Measurements from ENCODE around the gene GGCT.
"Not testable (repeated sequence)": the region's sequence is repeated elsewhere in the genome, so short reads cannot be mapped to it uniquely, and the experiment has no call there.

The GGCT gene

GRCh38 chr7:30487371-30487770 lies 17.3 kb downstream of the GGCT start:
- ChIA-PET POLR2A (no interaction called here), CTCF (no interaction called here)

DNA sequence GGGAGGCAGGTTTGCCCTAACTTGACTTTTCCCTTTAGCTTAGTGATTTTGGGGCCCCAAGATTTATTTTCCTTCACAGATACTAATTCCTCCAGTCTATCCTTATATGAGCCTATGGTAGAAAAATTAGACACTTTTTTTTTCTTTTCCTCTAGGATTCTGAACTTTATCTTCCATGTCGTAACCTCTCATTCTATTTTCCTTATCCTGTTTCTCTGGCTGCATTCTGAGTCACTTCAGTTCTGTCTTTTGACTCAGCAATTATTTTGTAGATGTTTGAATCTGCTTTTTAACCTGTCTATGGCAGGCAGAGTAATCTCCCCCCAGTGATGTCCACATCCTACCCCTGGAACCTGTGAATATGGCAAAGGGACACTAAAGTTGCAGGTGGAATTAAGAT lies 19.0 kb downstream of the GGCT start:
- no peak for TF ChIP-seq ZNF2 (tag by site-specific recombination; IDR thresholded peaks at IDR 0.05)
- no peaks in the 10 kb centered on the region for H3K36me3 ChIP-seq (ENCODE audit: control insufficient read depth in 2 of 2, insufficient read depth in 1 of 2, low read length in 2 of 2)
- no peaks in the 10 kb centered on the region for H3K4me1 ChIP-seq (ENCODE audit: control insufficient read depth, insufficient read depth, low read length)
- POLR2A ChIA-PET: no interaction called here
- H3K27ac ChIP-seq (ENCODE audit: extremely low read depth, low read depth, low read length): no peak overlapping the region
- H3K9me3 ChIP-seq (ENCODE audit: control insufficient read depth, insufficient read depth, low read depth, low read length): no peaks in the 10 kb centered on the region
- CTCF ChIA-PET: no interaction called here
- H3K4me3 ChIP-seq (ENCODE audit: low read depth, low read length): no peak overlapping the region

More at GRCh38 chr7:30487371-30487770, 17.3 kb downstream of the GGCT start:
- Histone ChIP-seq H3K4me1 (ENCODE audit: control insufficient read depth, insufficient read depth, low read length) (no peaks in the 10 kb centered on the region), H3K27ac (ENCODE audit: extremely low read depth, low read depth, low read length) (no peak overlapping the region), H3K36me3 (ENCODE audit: control insufficient read depth in 2 of 2, insufficient read depth in 1 of 2, low read length in 2 of 2) (no peaks in the 10 kb centered on the region), H3K9me3 (ENCODE audit: control insufficient read depth, insufficient read depth, low read depth, low read length) (no peaks in the 10 kb centered on the region), H3K4me3 (ENCODE audit: low read depth, low read length) (no peak overlapping the region)
- TF ChIP-seq ZNF600 (tag by site-specific recombination; IDR thresholded peaks at IDR 0.05) (no peak), ZBTB11 (tag by site-specific recombination; conservative IDR thresholded peaks at IDR 0.05; ENCODE audit: low read depth) (no peak), ZNF274 (IDR thresholded peaks at IDR 0.05; ENCODE audit: low read length) (no peak), ZNF274 (tag by site-specific recombination; IDR thresholded peaks at IDR 0.05; ENCODE audit: borderline replicate concordance) (no peak), ZNF521 (tag by site-specific recombination; IDR thresholded peaks at IDR 0.05) (no peak), ZNF239 (tag by site-specific recombination; IDR thresholded peaks at IDR 0.05) (no peak), ZNF623 (tag by site-specific recombination; IDR thresholded peaks at IDR 0.05) (no peak), HOXA7 (CRISPR knock-in tag; IDR thresholded peaks at IDR 0.05; ENCODE audit: borderline replicate concordance) (no peak), ZNF140 (tag by site-specific recombination; IDR thresholded peaks at IDR 0.05) (no peak), ZNF837 (tag by site-specific recombination; IDR thresholded peaks at IDR 0.05) (no peak), PRDM1 (tag by site-specific recombination; IDR thresholded peaks at IDR 0.05) (no peak), ZNF37A (tag by site-specific recombination; IDR thresholded peaks at IDR 0.05) (no peak)
- TF ChIP-seq, protein P1, sequence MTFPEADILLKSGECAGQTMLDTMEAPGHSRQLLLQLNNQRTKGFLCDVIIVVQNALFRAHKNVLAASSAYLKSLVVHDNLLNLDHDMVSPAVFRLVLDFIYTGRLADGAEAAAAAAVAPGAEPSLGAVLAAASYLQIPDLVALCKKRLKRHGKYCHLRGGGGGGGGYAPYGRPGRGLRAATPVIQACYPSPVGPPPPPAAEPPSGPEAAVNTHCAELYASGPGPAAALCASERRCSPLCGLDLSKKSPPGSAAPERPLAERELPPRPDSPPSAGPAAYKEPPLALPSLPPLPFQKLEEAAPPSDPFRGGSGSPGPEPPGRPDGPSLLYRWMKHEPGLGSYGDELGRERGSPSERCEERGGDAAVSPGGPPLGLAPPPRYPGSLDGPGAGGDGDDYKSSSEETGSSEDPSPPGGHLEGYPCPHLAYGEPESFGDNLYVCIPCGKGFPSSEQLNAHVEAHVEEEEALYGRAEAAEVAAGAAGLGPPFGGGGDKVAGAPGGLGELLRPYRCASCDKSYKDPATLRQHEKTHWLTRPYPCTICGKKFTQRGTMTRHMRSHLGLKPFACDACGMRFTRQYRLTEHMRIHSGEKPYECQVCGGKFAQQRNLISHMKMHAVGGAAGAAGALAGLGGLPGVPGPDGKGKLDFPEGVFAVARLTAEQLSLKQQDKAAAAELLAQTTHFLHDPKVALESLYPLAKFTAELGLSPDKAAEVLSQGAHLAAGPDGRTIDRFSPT (tag by site-specific recombination; IDR thresholded peaks at IDR 0.05): no peak
- TF ChIP-seq, protein P2, sequence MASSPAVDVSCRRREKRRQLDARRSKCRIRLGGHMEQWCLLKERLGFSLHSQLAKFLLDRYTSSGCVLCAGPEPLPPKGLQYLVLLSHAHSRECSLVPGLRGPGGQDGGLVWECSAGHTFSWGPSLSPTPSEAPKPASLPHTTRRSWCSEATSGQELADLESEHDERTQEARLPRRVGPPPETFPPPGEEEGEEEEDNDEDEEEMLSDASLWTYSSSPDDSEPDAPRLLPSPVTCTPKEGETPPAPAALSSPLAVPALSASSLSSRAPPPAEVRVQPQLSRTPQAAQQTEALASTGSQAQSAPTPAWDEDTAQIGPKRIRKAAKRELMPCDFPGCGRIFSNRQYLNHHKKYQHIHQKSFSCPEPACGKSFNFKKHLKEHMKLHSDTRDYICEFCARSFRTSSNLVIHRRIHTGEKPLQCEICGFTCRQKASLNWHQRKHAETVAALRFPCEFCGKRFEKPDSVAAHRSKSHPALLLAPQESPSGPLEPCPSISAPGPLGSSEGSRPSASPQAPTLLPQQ (tag by site-specific recombination; IDR thresholded peaks at IDR 0.05): no peak

- POLR2A ChIA-PET; CTCF ChIA-PET; H3K9me3 ChIP-seq (ENCODE audit: control insufficient read depth, insufficient read depth, low read depth, low read length); H3K27ac ChIP-seq (ENCODE audit: extremely low read depth, low read depth, low read length); H3K4me3 ChIP-seq (ENCODE audit: low read depth, low read length); H3K36me3 ChIP-seq (ENCODE audit: control insufficient read depth in 2 of 2, insufficient read depth in 1 of 2, low read length in 2 of 2); H3K4me1 ChIP-seq (ENCODE audit: control insufficient read depth, insufficient read depth, low read length): not testable (repeated sequence)
These were observed 23.2 kb downstream of the GGCT start for GRCh38 chr7:30481416-30481815.
